CD4-positive, alpha-beta T cell treated with Interleukin-10 for 1 hour (primary cell): ENCODE data around the gene HOATZ.
A peak's percentile ranks its signal among the peaks of the same experiment; 100 is the strongest.

ENCODE experiments used
- DNase-seq: peaks from one replicate; pipeline ENCODE4 v3.0.0-alpha.2; 2020

HOATZ gene

DNA sequence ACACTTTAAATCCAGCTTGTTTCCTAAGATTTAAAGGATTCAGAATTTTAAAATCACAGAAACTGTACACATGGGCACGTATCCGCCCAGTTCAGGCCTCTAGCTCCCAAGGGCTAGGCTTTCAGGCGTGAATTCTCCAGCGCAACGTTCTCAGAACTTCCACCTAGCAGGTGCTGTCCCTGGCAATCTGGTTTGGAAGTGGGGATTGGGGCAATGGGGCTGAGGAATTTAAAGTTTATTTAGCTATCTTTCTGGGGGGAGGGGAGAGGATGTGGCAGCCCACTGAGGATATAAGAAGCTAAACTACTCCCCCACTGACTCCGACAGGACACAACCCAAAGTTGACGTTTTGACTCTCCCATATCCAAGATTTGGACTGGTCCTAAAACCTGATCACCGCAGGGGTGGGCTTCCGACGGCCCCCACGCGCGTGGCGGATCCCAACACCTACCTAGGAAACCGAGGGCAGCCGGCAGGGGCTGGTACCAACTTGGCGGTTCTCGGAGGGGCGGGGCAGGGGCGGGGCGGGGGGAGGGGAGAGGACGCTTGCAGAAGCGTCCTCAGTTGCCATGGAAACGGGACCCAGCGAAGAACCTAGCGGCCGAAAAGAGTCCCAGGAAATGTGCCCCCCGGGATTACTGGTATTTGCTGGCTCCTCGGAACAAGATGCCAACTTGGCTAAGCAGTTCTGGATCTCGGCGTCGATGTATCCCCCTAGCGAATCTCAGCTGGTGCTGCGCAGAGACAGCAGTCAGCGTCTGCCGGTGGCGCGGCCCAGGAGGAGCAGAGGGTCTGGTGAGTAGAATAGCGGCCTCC is at the start of gene HOATZ:
HOATZ (plus strand) TSS at position 563 of the 816 bp plus-strand sequence; CDS start at position 570, 7 bp downstream.
- DNase-seq = no peak

DNA sequence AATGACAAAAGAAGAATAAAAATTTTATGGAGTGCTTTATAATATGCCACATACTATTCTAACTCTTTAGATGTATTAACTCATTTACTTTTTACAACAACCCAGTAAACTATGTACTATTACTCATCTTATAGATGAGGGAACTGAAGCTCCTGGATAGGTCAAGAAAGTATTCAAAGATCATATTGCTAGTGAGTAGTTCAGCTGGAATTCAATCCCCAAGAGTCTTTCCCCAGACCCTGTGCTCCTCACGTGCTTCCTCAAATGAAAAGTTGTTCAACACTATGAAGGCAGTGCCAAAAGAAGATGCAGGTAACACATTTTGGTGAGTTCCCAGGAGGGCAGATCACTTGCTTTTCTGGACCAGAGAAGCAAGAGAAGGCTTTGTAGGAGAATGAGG is 49.2 kb upstream of the HOATZ start:
- DNase-seq = no peak

DNA sequence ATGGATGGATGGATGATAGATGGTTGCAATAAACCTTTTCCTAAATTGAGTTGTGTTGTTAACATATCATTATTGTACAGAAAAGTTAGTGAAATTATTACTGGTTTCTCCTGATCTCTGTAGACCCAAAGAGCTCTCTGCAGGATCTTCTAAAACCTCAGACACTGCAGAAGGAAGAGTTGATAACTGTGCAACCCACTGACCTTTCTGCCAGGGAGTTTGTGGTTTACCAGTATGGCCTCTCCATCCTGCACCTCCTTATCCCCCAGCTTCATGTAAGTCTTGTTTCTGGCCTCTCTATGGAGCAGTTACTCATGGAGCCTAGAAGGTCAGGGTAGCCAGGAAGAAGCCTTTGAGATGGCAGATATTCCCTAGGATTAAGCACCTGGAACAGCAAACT is 48.0 kb upstream of the HOATZ start:
- DNase-seq = no peak

DNA sequence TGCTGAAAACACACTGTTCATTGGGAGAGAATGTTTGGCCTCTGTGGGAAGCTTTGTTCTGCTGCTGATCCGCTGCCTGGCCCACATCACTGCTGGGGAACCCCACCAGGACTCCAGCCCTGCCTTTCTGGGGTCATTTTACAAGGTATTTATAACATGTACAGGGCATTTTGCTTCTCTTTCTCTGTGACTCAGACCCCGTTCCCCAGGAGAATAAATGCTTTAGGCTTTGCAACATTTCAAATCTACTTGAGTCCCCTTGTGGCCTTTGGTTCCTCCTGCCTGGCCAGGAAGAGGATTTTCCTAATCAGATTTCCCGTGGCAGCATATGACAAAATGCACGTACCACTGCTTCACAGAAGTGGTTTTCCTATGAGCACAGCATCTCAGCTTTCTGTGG is 45.4 kb upstream of the HOATZ start:
- no peak for DNase-seq

DNA sequence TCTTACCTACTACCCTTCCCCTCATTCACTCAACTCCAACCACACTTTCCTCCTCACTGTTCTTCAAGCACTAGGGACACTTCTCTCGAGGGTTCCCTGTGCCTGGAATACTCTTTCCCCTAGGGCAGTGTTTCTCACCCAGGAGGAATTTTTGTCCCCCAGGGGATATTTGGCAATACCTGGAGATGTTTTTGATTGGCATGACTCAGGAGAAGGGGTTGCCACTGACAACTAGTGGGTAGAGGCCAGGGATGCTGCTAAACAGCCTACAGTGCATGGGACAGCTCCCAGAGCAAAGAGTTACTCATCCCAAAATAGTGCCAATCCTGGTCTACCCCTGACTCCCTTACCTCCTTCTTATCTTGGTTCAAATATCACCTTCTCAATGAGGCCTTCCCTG is 42.4 kb upstream of the HOATZ start:
- DNase-seq = no peak

DNA sequence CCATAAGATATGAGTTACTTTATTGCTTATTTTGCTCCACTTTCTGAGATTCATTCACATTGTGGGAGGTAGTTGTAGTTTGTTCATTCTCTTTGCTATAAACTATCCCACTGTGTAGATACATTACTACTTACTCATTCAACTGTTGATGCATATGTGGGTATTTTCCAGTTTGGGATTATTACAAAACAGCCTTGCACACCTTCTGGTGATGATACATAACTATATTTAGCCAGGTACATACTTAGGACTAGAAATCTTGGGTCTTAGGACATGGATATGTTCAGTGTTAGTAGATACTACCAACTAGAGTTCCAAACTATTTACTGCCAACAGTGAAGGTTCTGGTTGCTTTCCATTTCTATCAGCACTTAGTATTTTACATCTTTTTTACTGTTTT is 40.1 kb upstream of the HOATZ start:
- no peak for DNase-seq

DNA sequence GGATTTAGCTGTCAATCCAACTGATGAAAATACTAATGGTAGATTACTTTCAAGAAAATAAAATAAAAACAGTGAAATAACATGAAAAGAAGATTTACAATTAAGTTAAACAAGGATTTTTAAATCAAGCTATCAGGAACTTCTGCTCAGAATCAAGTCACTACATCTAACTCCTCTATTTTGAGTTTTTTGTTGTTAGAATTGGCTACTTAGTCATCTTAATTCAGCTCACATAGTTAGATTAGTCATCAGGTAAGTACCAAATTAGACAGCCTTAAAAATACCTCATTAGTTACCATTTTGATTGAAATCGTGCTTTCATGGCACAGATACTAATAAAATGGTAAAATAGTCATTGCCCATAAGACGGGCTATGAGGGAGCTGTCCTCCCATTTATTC is 38.2 kb upstream of the HOATZ start:
- no peak for DNase-seq

DNA sequence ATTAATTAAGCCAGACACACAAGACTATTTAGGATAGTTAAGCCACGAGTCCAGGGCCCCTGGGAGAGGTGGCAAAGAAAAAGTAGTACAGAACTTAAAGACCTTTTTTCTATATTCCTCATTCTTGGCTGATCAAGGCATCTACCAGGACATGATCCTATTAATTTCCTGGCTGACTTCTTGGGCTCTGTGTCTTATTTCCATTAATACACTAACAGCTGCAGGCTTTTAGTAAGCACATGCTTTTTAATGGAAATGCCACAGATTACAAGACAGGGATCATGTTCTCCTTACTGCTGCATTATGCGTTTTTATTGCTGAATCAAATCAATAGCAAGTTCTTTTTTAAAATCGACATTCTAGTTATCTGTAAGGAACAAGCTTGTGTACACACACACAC is 37.6 kb upstream of the HOATZ start:
- DNase-seq = no peak

DNA sequence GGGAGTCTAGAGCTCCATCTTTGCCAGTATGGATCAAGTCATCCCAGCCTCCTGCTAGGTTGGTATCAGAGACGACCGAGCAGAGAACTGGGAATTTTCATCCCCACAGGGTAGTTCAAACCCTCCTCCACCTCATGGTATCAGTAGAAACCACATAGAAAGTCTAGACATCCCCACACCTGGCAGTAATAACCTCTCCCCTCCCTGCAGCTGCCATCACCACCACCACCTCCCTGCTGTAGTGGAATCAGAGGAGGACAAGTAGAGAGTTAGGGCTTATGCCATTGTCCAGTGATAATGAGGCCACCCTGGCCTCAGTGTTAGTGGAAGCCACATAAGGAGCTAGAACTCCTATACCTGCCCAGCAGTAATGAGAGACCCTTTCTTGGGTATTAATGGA is 36.7 kb upstream of the HOATZ start:
- no peak for DNase-seq

DNA sequence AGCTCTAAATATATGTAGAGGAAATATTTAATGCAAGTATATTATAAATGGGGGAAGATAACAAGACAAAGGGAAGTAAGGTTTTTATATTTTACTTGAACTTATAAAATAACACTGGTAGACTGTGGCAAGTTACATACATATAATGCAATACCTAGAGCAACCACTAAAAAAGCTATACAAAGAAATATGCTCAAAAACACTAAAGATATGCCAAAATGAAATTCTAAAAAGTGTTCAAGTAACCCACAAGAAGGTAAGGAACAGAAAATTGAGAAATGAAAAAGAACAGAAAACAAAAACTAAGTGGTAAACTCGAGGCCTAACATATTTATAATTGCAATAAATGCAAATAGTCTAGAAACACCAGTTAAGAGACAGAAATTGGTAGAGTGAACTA is 34.9 kb upstream of the HOATZ start:
- no peak for DNase-seq

DNA sequence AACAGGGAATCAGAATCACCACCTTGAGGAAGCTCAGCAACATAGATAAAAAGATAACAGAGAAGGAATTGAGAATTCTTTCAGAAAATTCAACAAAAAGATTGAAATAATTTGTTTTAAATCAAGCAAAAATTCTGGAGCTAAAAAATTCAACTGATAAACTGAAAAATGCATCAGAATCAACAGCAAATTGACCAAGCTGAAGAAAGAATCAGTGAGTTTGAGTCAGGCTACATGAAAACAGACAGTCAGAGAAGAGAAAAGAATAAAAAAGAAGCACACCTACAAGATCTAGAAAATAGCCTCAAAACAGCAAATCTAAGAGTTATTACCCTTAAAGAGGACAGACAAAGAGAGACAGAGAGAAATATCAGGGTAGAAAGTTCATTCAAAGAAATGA is 31.1 kb upstream of the HOATZ start:
- DNase-seq = no peak

DNA sequence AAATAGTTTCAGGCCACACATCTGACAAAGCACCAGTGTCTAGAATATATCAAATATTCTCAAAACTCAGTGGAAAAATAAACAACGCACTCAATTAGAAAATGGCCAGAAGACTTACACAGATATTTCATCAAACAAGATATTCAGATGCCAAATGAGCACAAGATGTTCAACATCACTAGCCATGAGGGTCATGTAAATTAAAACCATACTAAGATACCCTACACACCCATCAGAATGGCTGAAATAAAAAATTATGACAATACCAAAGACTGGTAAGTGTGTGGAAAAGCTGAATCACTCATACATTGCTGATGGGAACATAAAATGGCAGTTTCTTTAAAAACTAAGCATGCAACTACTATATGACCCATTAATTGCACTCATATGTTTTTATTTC is 24.1 kb upstream of the HOATZ start:
- DNase-seq = no peak

DNA sequence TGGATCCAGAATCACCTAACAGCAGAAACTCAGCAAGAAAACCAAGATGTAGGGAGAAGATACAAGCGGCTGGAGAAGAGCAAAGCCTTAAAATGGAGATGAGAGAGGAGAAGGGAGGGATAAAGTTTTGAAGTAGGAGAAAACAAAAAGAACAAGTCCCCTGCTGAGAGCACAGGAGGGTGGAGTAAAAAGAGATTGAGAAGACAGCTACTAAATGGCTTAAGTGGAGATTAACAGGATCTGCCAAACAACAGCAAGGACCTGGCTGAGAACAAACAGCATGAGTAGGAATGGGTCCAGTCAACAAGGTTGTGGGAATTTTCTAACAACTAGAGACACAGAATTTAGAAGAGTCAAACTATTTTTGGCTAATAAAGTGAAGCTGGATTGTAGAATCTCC is 20.5 kb upstream of the HOATZ start:
- no peak for DNase-seq

DNA sequence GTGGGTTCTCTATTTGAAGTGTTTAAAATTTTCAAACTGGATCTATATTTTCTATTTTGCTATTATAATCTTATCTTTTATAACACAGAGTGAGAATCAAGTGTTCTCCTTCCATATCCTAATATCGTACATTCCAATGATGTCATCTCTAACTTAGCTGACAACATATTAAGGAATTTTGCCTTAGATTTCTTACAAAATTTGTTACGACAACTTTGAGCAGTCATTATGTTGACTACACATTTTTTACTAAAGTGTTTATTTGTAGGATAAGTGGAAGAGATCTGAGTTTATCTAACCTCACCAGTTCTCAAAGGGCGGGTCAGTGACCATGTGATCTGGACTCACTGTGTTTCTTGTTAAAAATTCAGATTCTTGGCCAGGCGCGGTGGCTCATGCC is 15.1 kb upstream of the HOATZ start:
- DNase-seq = no peak

DNA sequence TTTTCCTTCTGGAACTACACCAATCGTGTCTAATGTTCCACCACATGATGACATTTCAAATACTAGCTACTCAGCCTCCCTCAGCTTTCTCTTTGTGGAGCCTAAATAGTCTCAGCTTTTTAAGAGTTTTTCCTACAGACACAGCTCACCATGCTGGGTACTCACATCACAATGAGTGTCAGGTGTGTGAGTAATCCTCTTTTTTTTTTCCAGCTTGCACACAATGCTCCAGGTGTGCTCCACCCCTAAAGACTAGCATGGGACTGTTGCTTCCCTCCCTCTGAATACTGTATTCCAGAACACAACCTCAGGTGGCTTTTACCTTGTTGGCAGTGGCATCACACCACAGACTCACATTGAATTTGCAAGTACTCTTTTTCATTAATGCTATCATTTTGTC is 14.1 kb upstream of the HOATZ start:
- DNase-seq = no peak

DNA sequence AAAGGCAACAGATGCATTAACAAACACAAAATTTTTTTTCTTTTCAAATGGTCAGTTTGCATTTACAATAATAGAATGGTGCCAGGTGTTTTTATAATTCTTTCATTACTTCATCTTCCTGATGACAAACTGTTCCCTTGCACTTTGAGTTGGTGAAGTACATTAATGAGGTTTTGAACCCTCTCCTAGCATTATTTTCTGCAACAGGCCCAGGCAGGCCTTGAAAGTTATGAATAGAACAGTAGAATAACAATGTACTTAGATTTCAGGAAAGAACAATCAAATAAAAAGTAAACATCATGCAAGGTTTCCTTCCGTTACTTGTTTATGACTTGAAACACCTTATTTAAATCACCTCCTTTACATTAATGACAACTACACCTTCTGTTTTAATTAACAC is 12.0 kb upstream of the HOATZ start:
- DNase-seq = no peak

DNA sequence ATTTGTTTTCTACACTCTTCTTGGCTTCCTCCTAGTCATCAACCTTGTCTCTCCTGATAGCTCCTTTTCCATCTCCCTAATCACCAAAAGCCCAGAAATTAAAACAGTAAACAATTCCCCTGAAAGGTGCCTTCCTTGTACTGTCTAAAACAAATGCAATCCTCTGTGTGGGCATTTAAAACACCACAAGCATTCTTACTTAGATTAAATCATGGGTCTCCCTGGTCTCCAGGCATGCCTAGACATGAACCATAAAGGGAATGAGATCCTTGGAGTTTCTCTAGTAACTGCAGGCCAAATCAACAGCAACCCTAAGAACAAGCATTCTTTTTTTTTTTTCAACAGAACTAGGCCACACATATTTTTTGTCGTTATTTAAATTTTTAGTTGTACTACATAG is 4.3 kb upstream of the HOATZ start:
- no peak for DNase-seq

DNA sequence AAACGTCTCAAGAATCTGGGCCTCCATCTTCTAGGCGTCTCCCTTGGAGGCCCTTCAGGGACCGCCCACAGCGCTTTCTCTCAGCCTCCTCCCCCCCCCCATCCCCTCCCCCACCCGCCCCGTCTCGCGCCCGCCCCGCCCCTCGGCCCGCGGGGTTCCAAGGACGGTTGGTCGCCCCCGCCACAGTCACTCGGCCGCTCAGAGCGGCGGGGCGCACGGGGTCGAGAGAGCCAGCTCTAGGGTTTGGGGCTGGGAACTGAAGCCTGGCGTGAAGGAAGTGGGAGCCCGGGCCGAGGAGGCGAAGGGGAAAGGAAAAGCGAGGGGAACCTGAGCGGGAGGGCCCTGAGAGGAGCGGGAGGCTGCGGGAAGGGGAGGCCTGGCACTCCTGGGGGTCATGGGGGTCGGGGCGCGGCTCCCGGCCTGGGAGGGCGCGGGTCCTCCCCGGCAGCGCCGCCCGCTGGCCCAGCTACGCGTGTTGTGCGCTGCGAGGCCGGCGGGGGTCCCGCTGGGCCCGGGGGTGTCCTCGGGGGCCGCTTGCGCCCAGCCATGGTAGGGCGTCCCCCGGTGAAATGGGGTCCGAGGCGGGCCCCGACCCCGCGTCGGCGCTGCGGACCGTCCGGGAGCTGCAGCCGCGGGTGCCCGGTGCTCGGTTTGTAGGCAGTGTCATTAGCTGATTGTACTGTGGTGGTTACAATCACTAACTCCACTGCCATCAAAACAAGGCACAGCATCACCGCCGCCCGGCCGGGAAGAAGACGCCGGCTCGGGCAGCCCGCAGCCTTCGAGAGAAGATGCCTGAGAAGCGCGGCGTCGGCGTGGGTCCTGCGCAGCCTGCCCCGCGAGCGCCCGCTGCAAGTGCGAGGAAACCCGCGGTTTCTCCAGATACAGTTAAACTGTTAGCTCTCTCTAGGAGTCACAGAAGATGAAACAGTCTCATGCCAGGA is 2.0 kb upstream of the HOATZ start, which contains the start of gene BTG4:
BTG4 (minus strand) TSS at position 91 of the 944 bp plus-strand sequence. CDS start 13,610 bp downstream, outside the sequence.
- peak; percentile 7 for DNase-seq

DNA sequence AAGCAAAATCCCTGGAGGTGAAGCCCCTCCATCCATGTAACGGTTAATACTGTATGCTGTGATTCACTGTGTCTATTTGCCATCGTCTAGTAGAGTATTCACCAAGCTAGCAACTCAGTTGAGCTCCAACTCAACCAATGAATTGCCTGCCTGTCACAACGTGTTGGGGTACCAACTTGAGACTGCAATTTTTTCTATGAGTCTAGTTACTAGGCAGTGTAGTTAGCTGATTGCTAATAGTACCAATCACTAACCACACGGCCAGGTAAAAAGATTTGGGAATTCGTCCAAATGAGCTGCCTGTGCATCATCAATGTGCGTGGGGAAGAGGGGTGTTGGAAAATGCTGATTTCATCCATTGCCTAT is 1.4 kb upstream of the HOATZ start:
- no peak for DNase-seq

DNA sequence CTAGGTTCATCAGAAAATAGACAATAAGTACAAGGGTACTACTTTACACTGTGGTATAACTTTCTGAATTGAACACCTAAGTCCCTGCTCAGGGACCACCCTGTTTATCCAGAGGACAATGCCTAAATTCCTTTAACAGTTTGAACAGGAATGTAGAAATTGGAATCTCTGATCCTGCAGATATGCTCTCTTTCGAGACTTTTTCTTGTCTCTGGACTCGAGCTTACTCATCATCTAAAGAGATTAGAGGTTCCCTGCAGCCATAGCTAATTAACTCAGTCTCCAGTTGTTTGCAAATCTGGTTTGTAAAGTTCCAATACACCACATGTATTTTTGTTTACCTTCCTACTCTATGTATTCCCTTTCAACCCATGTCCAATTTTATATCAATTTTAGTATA is 1.0 kb downstream of the HOATZ start:
- DNase-seq = no peak

DNA sequence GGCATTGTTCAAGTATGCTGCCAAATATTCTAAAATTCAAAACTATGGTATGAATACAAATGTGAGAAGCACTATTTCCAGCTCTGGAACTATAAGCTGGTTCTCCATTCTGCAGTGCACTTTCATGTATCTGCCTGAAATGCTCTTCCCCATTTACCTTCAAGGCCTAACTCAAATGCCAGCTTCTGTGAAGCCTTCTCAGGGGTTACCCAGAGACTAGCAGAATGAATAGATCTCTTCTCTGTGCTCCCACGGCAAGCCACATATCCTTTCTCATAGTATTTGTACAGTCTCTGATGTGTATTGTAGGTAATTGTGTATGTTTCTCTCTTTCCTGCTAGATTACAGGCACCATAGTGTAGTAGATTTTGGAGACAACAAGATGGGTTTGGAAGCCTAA is 4.1 kb downstream of the HOATZ start:
- no peak for DNase-seq

DNA sequence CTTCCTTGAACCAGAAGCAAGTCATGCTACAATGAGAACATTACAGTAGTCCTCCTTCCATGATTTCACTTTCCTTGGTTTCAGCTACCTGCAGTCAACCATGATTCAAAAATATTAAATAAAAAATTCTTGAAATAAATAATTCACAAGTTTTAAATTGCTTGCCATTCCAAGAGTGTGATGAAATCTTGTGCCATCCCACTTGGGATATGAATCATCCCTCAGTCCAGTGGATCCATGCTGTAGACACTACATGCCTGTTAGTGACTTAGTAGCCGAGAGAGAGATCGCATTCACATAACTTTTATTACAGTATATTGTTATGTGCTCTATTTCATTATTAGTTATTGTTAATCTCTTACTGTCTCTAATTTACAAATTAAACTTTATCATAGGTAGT is 6.0 kb downstream of the HOATZ start:
- DNase-seq = no peak

DNA sequence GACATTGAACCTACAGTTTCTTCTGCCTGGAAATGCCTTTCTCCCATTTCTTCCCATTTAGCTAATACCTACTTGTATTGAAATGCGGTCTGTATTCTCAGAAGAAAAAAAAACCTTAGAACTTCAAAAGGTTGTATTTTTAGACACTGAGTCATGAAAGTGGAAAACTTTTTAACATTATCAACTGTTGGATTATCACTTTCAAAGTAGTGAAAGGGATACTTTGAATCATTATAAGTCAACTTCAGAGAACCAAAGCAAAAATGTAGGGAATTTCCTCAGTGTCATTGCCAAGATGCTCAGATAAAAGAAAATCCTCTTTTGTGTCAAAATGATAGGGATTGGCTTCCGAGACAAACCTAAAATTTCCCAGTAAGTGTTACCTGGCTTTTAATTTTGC is 6.6 kb downstream of the HOATZ start:
- no peak for DNase-seq

DNA sequence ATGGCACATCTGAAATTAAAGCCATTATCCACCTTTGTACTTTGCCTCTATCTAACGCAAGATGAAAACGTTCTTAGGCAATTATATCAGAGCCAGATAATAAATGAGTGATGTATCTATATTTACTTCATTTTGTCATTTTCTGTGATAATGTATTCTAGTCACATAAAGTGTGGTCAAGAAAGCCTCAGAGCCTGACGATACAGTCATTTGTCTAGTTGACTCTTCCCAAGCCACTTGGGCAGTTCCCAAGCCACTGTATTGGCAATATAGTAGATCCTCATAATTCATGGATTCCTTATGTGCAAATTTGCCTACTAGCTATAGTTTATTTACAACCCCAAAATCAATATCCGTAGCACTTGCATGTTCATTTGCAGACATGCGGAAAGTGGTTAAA is 7.8 kb downstream of the HOATZ start:
- no peak for DNase-seq
